Naive B cell (primary cell): Measurements from ENCODE around the gene POLA1. TPM values are rescaled to one million over a fixed set of nuclear protein-coding genes. Genes with fewer than 3 reads are reported as not detected.

Experiments used
- ATAC-seq, 2 donors: fragments of 150-1000 bp; cut with Tn5 transposase; 2 replicates each; pipeline ENCODE4 v1.10.0; 2021; ENCODE audit warnings: low read depth in 2 of 2, mild to moderate bottlenecking in 2 of 2, moderate library complexity in 2 of 2
- DNase-seq: peaks from one replicate; pipeline ENCODE4 v3.0.0; 2022
- H3K27ac Mint-ChIP-seq, 6 donors: one replicate each; pipeline ENCODE4 v1.8.0; 2020 to 2022; ENCODE audit warnings: mild to moderate bottlenecking in 6 of 6, mixed read lengths in 6 of 6, moderate library complexity in 5 of 6, inconsistent platforms in 2 of 6
- H3K27me3 Mint-ChIP-seq, 3 donors: one replicate each; pipeline ENCODE4 v1.8.0; 2021 to 2022; ENCODE audit warnings: mixed read lengths in 3 of 3, mild to moderate bottlenecking in 1 of 3
- H3K36me3 Mint-ChIP-seq, 2 donors: one replicate each; pipeline ENCODE4 v1.8.0; 2020 to 2022; ENCODE audit warnings: mixed read lengths in 2 of 2, inconsistent platforms in 1 of 2, mild to moderate bottlenecking in 1 of 2
- H3K4me1 Mint-ChIP-seq, 3 donors: one replicate each; pipeline ENCODE4 v1.8.0; 2020 to 2022; ENCODE audit warnings: mixed read lengths in 3 of 3, inconsistent platforms in 1 of 3, mild to moderate bottlenecking in 1 of 3, moderate library complexity in 1 of 3
- H3K4me3 Mint-ChIP-seq, 8 donors: one replicate each; pipeline ENCODE4 v1.8.0; 2020 to 2022; ENCODE audit warnings: mild to moderate bottlenecking in 8 of 8, mixed read lengths in 8 of 8, moderate library complexity in 8 of 8, inconsistent platforms in 2 of 8
- H3K9me3 Mint-ChIP-seq, 7 donors: one replicate each; pipeline ENCODE4 v1.8.0; 2020 to 2022; ENCODE audit warnings: mixed read lengths in 7 of 7, mild to moderate bottlenecking in 5 of 7, inconsistent platforms in 2 of 7, moderate library complexity in 1 of 7
- polyA plus RNA-seq, 6 donors: library from polyadenylated mRNA; unstranded; fragments of 300-500 nt; fragmentation: Illumina TruSeq; gene quantifications; one replicate each; pipeline ENCODE4 v1.2.3, GENCODE V29; 2021; ENCODE audit warnings: low read depth in 6 of 6

The POLA1 gene
- polyA plus RNA-seq, 6 donors from 2014 or later, result 5.3 to 6.5 (median 6.1) TPM; not detected in 1

DNA sequence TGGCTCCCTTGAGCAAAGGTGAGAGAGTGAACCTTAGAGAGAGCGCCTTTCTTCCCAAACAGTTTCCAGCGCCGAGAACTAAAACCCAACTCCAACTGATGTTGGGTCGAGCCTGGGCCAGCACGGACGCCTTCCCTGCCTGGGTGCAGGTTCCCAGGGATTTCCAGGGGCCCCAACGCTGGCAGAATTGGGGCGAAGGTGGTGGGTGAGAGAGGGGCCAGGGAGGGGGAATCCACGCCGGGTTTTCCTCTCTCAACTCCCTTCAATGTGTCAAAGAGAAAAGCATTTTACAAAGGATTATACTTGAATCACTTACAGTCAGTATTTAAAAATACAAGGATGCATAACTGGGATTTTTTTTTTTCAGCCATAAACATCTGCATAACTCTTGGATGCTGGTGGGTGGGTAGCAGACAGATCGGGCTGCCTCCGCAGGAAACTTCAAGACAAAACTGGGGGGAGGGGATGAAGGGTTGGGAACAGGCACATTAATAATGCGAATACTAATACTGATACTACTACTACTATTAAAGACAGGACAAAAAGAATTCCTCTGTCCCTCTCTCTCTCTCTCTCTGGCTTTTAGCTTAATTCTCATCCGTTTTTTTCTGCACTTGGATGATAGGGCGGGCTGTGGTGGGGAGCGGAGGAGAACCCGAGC is 323.4 kb downstream of the POLA1 start:
- H3K36me3 Mint-ChIP-seq, result peaks cover 0 to 29% of the 10 kb centered on the region in 2 donors
- H3K27me3 Mint-ChIP-seq, result peaks cover 35 to 60% (median 57%) of the 10 kb centered on the region in 3 donors
- H3K9me3 Mint-ChIP-seq, result peaks cover 0 to 21% (median 12%) of the 10 kb centered on the region in 7 donors
- H3K27ac Mint-ChIP-seq, result peak overlapping the region in 2 of 6 donors; percentile 47 to 59
- peaks cover 24 to 39% (median 34%) of the 10 kb centered on the region in 3 donors for H3K4me1 Mint-ChIP-seq
- ATAC-seq (no peak), DNase-seq (no peak)
- H3K4me3 Mint-ChIP-seq, result peak overlapping the region in 5 of 8 donors; percentile 4 to 80 (median 56)

DNA sequence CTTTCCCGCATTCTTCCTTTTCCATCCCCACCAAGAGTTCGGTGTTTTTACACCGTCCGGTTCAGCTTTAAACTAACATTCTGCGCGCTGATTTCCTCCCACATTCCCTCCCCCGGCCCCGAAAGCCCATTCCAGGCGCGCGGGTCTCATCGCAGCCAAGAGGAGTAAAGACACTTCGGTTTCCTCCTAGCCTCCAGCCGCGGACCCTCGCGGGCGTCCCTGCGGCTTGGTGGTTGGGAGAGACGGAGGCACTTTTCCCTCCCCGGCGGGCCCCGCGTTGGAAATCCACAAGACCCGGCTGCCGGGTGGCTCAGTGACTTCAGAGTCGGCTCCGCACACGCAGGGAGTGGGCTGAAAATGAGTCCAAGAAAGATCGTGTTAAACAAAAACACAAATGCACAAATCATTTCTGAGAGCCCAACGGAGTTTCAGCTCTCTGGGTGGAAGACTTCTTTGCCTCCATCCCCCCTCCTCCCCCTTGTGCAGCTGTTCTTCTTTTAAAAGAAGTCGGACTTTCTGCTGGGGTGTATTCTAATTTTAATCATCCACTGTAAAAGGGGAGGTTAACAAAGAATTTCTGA is 324.0 kb downstream of the POLA1 start:
- H3K9me3 Mint-ChIP-seq, result peaks cover 0 to 21% (median 12%) of the 10 kb centered on the region in 7 donors
- H3K36me3 Mint-ChIP-seq, result peaks cover 0 to 34% of the 10 kb centered on the region in 2 donors
- H3K27ac Mint-ChIP-seq, result no peak overlapping the region
- no peak for ATAC-seq
- H3K4me1 Mint-ChIP-seq, result peaks cover 27 to 42% (median 38%) of the 10 kb centered on the region in 3 donors
- no peak for DNase-seq
- H3K27me3 Mint-ChIP-seq, result peaks cover 37 to 65% (median 63%) of the 10 kb centered on the region in 3 donors
- peak overlapping the region in 3 of 8 donors; percentile 4 to 80 (median 32) for H3K4me3 Mint-ChIP-seq

DNA sequence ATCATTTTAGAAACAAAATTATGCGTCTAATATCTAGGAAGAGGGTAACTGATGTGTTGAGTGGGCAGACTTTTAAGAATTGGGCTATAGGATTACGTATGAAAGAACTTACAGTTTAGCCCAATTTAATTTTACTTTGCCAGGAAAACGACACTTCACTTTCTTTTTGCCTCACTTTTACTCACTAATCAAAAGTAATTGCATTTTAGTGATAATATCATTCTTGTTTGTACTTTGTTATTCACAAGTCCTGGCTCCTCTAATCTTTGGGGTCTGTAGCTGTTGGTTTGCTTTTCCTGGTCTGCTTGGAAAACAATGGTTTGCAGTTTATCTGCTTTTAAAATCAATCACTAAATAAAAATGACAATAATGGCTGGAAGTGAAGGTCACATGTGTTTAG is 325.0 kb downstream of the POLA1 start:
- no peak for DNase-seq
- no peak overlapping the region for H3K27ac Mint-ChIP-seq
- peak overlapping the region in 1 of 8 donors; percentile 43 for H3K4me3 Mint-ChIP-seq
- no peak for ATAC-seq
- H3K4me1 Mint-ChIP-seq, result peaks cover 27 to 42% (median 38%) of the 10 kb centered on the region in 3 donors
- peaks cover 44 to 69% (median 67%) of the 10 kb centered on the region in 3 donors for H3K27me3 Mint-ChIP-seq
- H3K36me3 Mint-ChIP-seq, result peaks cover 0 to 32% of the 10 kb centered on the region in 2 donors
- peaks cover 0 to 21% (median 12%) of the 10 kb centered on the region in 7 donors for H3K9me3 Mint-ChIP-seq

DNA sequence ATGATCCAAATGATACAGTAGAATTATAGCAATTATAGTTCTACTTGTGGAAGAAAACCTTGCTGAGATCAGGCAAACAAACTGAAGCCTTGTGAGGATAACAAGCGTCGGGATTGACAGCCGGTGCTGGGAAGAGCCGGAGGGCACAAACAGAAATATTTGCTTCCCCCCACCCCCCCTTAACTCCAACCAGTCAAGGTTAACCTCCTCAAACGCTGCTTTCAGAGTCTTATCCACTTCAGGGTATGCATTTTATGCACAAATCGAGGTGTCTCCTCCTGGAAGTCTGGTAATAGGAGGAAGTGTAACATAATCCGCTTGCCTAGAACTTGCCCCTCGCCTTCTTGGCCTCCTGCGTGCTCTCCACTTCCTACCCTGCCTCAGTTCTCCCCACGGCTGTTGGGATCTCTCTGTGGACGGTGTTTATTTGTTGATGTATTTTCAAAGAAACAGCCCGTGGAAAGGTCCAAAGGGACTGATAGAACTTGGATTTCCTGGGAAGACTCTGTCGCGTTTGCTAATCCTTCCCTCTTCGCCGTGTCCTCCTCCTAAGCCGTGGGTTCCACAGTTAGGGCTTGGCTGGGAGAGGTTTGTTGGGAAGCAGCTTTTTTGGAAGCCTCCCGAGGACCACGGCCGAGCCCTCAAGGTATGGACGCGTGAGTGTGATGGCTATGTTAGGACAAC is 326.1 kb downstream of the POLA1 start:
- DNase-seq (no peak), ATAC-seq (no peak)
- Mint-ChIP-seq H3K27me3 (peaks cover 55 to 73% (median 70%) of the 10 kb centered on the region in 3 donors), H3K36me3 (peaks cover 0 to 24% of the 10 kb centered on the region in 2 donors), H3K4me1 (peaks cover 20 to 38% (median 31%) of the 10 kb centered on the region in 3 donors), H3K9me3 (peaks cover 0 to 21% (median 12%) of the 10 kb centered on the region in 7 donors), H3K27ac (no peak overlapping the region), H3K4me3 (peak overlapping the region in 7 of 8 donors; percentile 50 to 79 (median 57))

DNA sequence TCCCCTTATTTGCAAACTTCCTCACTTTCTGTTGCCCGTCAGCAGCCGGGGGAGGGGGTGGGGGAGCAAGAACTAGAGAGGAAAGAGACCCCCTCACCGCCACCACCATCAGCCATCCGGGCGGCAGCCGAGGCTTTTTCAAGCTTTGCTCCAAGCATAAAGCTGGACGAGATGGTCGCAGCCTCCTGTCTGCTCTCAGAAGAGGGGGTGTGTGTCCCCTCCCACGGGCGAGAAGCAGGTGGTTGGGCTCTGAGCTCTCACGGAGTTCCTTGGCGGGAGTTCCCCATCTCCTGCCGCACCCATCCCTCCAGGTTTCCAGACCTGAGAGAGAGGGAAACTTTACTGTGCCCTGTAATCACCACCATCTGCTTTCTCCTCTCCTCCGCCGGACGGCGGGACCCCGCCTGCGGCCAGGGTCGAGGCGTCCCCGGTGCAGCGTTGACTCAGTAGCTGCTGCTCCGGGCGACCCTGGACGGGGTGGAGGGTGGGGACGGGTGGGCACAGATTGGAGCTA is 326.7 kb downstream of the POLA1 start:
- H3K9me3 Mint-ChIP-seq, result peaks cover 0 to 17% (median 9%) of the 10 kb centered on the region in 7 donors
- peak overlapping the region in 7 of 8 donors; percentile 16 to 79 (median 54) for H3K4me3 Mint-ChIP-seq
- DNase-seq, result no peak
- H3K4me1 Mint-ChIP-seq, result peaks cover 20 to 38% (median 31%) of the 10 kb centered on the region in 3 donors
- peaks cover 56 to 77% (median 73%) of the 10 kb centered on the region in 3 donors for H3K27me3 Mint-ChIP-seq
- peak; percentile 6 to 14 for ATAC-seq
- no peak overlapping the region for H3K27ac Mint-ChIP-seq
- peaks cover 0 to 24% of the 10 kb centered on the region in 2 donors for H3K36me3 Mint-ChIP-seq

DNA sequence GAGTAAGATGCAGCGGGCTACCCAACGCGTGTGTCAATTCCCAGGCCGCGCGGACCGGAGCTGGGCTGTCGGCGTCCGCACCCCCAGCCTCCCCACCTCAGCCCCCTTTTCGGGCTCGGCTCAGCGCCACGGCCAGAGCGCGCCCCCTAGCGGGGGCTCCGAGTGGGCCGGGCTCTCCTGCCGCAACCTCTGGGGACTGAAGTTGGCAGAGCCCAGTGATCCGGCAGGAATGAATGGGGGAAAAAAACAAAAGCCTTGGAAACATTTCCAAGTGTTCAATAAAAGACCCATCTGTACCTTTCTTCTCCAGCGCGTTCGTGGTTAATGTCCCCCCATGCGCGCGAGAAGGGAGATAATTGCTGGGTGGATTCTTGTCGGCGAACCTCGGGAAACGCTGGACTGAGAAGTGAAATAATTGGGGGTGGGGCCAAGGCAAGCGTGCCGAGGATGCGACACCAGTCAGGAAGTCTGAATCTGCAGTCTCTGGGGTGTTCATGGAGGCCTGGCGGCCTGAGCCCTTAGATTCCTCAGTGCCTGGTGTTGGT is 327.3 kb downstream of the POLA1 start:
- DNase-seq (peak; percentile 20), ATAC-seq (peak; percentile 35 to 49)
- H3K4me3 Mint-ChIP-seq, result peak overlapping the region; percentile 53 to 83 (median 64)
- peak overlapping the region in 1 of 6 donors; percentile 92 for H3K27ac Mint-ChIP-seq
- H3K9me3 Mint-ChIP-seq, result peaks cover 0 to 16% (median 9%) of the 10 kb centered on the region in 7 donors
- H3K4me1 Mint-ChIP-seq, result peaks cover 20 to 37% (median 31%) of the 10 kb centered on the region in 3 donors
- peaks cover 59 to 73% (median 72%) of the 10 kb centered on the region in 3 donors for H3K27me3 Mint-ChIP-seq
- H3K36me3 Mint-ChIP-seq, result peaks cover 0 to 21% of the 10 kb centered on the region in 2 donors

DNA sequence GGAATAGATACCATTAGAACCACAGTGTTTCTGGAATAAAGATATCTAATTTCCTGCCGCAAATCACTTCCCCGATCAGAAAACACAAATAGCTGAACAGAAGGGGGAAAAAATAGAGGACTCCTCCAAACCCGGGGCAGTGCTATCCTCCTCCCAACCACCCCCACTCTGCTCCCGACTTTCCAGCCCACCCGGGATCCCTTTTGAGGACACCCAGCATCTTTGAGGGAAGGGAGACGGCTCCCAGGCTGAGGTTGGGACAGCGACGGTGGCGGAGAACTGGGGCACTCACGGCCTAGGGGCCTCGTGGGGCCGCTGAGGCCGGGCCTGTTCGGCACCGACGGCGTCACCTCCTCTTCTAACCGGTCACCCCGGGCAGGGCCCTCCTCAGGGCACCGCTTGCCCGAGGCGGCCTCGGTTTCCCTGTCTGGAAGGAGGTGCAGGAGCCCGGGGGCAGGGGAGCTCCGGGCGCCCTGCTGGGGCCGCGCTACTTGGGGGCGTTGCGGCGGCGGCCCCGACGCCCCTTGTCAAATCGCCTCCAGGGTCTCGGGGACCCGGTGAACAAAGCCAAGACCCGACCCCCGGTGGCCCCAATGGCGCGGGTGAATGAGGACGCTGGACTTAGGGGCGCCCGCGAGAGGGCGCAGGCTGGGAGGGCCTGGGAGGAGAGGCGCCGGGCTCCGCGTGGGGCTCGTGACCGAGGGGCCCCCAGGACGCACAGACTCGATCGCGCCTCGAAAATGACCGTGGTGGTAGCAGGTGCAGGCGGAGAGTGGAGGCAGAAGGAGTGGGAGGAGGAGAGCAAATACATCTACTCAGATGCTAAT is 329.0 kb downstream of the POLA1 start:
- Mint-ChIP-seq H3K27ac (no peak overlapping the region), H3K4me3 (peak overlapping the region in 4 of 8 donors; percentile 9 to 53 (median 22)), H3K36me3 (peaks cover 0 to 13% of the 10 kb centered on the region in 2 donors), H3K9me3 (peaks cover 0 to 5% (median 4%) of the 10 kb centered on the region in 7 donors), H3K27me3 (peaks cover 57 to 68% (median 57%) of the 10 kb centered on the region in 3 donors), H3K4me1 (peaks cover 16 to 26% (median 21%) of the 10 kb centered on the region in 3 donors)
- DNase-seq (no peak), ATAC-seq (no peak)

DNA sequence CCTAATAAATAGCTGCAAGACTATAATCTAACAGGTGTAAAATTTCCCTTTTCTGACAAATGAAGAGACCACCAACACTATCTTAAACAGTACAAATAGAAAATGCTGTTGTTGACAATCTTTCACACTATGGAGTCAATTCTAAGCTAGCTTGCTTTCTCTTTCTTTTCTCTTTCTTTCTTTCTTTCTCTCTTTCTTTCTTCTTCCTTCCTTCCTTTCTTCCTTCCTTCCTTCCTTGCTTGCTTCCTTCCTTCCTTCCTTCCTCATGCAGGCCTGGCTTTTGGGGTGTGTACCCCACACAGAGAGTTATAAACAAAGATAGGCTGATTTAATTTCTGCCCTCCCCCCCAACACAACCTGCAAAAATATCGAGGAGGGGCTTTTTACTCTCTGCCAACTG is 330.2 kb downstream of the POLA1 start:
- peaks cover 0 to 8% (median 4%) of the 10 kb centered on the region in 7 donors for H3K9me3 Mint-ChIP-seq
- ATAC-seq (no peak), DNase-seq (no peak)
- H3K36me3 Mint-ChIP-seq, result peaks cover 0 to 13% of the 10 kb centered on the region in 2 donors
- H3K4me1 Mint-ChIP-seq, result peaks cover 16 to 25% (median 19%) of the 10 kb centered on the region in 3 donors
- no peak overlapping the region for H3K4me3 Mint-ChIP-seq
- H3K27me3 Mint-ChIP-seq, result peaks cover 55 to 62% (median 55%) of the 10 kb centered on the region in 3 donors
- H3K27ac Mint-ChIP-seq, result no peak overlapping the region

DNA sequence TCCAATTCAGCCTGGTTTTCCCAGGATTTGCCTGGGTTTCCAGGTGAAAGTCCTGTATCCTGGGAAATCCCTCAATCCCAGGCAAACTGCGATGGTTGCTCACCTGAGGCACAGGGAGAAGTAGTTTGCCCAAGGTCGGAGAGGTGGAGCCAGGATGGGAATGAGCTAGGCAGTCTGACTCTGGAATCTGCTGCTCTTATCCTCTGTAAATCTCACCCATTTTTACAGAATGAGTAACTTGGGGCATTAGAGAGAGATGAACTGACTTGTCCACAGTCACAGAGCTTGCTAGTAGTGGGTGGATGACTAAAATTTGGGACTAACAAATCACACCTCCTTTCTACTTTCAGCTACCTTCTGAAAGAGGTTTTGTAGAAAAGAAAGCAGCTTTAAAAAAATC is 331.9 kb downstream of the POLA1 start:
- Mint-ChIP-seq H3K27ac (no peak overlapping the region), H3K36me3 (peaks cover 0 to 13% of the 10 kb centered on the region in 2 donors), H3K27me3 (peaks cover 45 to 50% (median 46%) of the 10 kb centered on the region in 3 donors), H3K4me3 (no peak overlapping the region), H3K9me3 (peaks cover 0 to 8% (median 4%) of the 10 kb centered on the region in 7 donors), H3K4me1 (peaks cover 10 to 16% (median 15%) of the 10 kb centered on the region in 3 donors)
- no peak for ATAC-seq
- DNase-seq, result no peak

DNA sequence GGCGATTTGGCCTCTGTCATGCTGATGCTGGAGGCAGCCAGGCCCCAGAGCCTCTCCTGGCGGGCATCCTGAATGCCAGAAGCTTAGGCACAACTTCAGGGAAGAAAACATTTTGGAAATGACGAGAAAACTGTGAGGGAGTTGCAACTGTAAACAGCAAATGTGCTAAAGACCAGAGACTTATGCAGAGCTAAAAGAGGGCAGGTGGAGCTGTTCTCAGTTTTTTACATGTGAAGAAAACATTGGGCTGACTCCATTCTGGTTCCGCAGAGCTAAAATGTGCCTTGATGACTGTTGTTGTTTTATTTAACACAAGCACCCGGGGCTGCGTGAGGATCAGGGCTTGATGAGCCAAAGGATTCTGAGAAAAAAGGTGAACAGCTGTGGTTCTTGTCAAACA is 332.9 kb downstream of the POLA1 start:
- peaks cover 8 to 9% (median 8%) of the 10 kb centered on the region in 3 donors for H3K4me1 Mint-ChIP-seq
- DNase-seq (no peak), ATAC-seq (no peak)
- peaks cover 38 to 45% (median 40%) of the 10 kb centered on the region in 3 donors for H3K27me3 Mint-ChIP-seq
- peaks cover 0 to 9% of the 10 kb centered on the region in 2 donors for H3K36me3 Mint-ChIP-seq
- peaks cover 0 to 7% (median 3%) of the 10 kb centered on the region in 7 donors for H3K9me3 Mint-ChIP-seq
- H3K27ac Mint-ChIP-seq, result no peak overlapping the region
- H3K4me3 Mint-ChIP-seq, result no peak overlapping the region

DNA sequence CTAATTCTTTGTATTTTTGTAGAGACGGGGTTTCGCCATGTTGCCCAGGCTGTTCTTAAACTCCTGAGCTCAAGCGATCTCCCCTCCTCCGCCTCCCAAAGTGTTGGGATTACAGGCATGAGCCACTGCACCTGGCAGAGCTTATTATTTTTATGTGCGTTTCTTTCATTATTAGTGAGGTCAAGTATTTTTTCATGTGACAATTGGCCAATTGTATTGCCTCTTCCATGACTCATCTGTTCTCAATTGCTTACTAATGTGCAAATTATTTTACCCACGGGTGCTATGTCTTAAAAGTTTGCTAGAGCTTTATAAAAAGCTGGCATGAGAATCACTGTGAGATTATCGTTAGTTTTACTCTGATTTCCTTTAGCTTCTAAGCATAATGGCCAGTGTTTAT is 335.0 kb downstream of the POLA1 start:
- Mint-ChIP-seq H3K4me1 (no peaks in the 10 kb centered on the region), H3K9me3 (peaks cover 0 to 6% (median 0%) of the 10 kb centered on the region in 7 donors), H3K27me3 (peaks cover 21 to 28% (median 24%) of the 10 kb centered on the region in 3 donors), H3K27ac (no peak overlapping the region), H3K4me3 (no peak overlapping the region), H3K36me3 (no peaks in the 10 kb centered on the region)
- DNase-seq (no peak), ATAC-seq (no peak)

DNA sequence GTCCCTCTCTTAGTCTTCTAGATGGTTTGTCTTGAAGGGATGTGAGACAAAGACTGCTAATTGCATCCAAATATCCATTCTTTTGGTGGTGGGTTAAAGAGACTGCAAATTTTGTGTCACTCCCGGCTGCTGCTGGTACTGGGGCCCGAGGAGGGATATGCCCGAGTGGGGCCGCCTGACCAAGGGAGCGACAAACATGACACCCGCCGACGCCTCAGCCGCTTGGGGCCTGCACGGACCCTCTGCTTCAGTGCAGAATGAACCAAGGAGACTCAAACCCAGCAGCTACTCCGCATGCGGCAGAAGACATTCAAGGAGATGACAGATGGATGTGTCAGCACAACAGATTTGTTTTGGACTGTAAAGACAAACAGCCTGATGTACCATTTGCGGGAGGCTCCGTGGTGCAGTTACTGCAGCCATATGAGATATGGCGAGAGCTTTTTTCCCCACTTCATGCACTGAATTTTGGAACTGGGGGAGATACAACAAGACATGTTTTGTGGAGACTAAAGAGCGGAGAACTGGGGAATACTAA is 335.6 kb downstream of the POLA1 start:
- DNase-seq, result no peak
- no peak overlapping the region for H3K4me3 Mint-ChIP-seq
- H3K27me3 Mint-ChIP-seq, result peaks cover 16 to 22% (median 18%) of the 10 kb centered on the region in 3 donors
- ATAC-seq, result no peak
- peaks cover 0 to 6% (median 0%) of the 10 kb centered on the region in 7 donors for H3K9me3 Mint-ChIP-seq
- H3K27ac Mint-ChIP-seq, result no peak overlapping the region
- no peaks in the 10 kb centered on the region for H3K36me3 Mint-ChIP-seq
- no peaks in the 10 kb centered on the region for H3K4me1 Mint-ChIP-seq
